ENCODE results near the gene DCP2.

The DCP2 gene

DNA sequence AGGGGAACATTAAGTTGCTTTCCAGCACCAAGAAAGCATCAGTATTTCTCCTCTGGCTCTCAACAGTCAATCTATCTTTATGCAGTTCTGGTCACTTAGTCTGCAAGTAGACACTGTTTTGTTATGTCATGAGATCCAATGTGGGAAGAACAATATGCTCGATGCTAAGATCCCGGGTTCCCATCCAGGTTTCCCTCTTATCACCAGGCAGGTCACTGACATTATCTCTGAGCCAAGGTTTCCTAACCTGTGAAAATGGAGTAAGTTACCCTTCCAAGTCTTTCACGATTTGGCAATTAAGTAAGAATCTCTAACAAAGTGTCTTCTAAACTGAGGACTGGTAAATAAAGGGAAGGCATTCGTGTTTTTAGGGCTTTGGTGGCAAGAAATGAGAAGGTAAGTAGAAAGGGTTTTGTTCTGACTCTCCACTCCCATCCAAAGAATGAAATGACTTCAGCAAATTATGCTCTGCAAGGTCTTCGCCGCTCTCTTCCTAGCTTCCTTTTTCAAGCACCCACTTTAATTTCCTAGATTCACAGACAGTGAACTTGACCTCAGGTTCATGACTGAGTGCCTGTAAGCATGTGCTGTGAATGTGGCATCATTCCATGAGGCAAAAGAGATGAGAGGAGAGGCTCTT is 86.4 kb downstream of the DCP2 start:
- no peak overlapping the region for H3K4me3 ChIP-seq (replicated peaks; ENCODE audit: low read depth, low read length)
- DNase-seq (ENCODE audit: low read depth): no peak
- TF ChIP-seq, protein P1, sequence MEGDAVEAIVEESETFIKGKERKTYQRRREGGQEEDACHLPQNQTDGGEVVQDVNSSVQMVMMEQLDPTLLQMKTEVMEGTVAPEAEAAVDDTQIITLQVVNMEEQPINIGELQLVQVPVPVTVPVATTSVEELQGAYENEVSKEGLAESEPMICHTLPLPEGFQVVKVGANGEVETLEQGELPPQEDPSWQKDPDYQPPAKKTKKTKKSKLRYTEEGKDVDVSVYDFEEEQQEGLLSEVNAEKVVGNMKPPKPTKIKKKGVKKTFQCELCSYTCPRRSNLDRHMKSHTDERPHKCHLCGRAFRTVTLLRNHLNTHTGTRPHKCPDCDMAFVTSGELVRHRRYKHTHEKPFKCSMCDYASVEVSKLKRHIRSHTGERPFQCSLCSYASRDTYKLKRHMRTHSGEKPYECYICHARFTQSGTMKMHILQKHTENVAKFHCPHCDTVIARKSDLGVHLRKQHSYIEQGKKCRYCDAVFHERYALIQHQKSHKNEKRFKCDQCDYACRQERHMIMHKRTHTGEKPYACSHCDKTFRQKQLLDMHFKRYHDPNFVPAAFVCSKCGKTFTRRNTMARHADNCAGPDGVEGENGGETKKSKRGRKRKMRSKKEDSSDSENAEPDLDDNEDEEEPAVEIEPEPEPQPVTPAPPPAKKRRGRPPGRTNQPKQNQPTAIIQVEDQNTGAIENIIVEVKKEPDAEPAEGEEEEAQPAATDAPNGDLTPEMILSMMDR (IDR thresholded peaks at IDR 0.05; ENCODE audit: low read length, missing control alignments): no peak

DNA sequence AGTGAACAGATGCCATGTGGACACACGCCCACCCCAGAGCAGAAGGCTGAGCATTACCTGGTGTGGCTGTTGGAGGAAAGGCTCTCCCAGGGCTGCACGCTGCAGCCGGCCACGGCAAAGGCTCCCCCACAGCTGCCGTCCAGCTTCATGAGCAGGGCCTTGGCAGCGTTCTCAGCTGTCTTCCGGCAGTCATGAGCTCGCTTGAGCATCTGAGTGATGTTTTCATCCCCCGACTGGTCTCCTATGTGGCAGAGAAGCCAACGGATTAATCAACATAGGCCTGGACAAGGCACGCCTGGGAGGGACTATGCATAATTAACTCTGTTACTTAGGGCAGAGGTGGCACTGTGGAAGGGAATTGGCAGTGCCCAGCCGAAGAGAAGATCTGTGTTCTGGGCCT is 87.3 kb downstream of the DCP2 start:
- no peak for DNase-seq (ENCODE audit: low read depth)

DNA sequence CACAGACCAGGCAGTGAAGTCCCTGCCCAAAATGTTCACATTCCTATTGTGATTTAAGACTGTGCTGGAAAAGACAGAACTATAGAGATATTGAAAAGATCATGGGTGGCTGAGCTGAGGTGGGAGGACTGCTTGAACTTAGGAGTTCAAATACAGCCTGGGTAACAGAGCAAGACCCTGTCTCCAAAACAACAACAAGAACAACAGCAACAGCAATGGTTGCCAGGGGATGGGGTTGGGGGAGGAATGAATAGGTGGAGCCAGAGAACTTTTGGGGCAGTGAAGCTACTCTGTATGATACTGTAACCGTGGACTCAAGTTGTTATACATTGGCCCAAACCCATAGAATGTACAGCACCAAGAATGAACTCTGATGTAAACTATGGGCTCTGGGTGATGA is 88.2 kb downstream of the DCP2 start:
- TF ChIP-seq, protein P1 (IDR thresholded peaks at IDR 0.05; ENCODE audit: low read length, missing control alignments): no peak
- DNase-seq (ENCODE audit: low read depth): no peak
- H3K4me3 ChIP-seq (replicated peaks; ENCODE audit: low read depth, low read length): no peak overlapping the region

More for the DNA sequence above, 87.3 kb downstream of the DCP2 start:
- no peak overlapping the region for H3K4me3 ChIP-seq (replicated peaks; ENCODE audit: low read depth, low read length)
- TF ChIP-seq, protein P1 (IDR thresholded peaks at IDR 0.05; ENCODE audit: low read length, missing control alignments): no peak

DNA sequence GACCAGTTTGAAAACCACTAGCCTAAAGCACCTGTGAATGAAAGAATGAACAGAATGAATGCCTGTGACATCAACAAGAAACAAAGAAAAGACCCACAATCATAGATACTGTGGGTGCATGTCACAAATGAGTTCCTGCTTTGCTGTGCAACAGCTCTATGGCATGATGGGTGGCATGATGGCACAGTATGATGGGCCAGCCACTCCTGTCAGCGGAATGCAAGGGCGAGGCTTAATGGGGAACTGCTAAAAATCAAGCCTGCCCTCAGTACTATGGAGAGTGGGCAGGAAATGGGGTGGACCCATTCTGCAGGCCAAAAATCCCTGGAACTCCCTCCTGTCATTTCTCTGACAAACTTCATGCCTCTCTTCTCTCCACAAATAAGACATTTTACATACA is 89.0 kb downstream of the DCP2 start:
- TF ChIP-seq, protein P1 (IDR thresholded peaks at IDR 0.05; ENCODE audit: low read length, missing control alignments): no peak
- no peak overlapping the region for H3K4me3 ChIP-seq (replicated peaks; ENCODE audit: low read depth, low read length)
- DNase-seq (ENCODE audit: low read depth): no peak

DNA sequence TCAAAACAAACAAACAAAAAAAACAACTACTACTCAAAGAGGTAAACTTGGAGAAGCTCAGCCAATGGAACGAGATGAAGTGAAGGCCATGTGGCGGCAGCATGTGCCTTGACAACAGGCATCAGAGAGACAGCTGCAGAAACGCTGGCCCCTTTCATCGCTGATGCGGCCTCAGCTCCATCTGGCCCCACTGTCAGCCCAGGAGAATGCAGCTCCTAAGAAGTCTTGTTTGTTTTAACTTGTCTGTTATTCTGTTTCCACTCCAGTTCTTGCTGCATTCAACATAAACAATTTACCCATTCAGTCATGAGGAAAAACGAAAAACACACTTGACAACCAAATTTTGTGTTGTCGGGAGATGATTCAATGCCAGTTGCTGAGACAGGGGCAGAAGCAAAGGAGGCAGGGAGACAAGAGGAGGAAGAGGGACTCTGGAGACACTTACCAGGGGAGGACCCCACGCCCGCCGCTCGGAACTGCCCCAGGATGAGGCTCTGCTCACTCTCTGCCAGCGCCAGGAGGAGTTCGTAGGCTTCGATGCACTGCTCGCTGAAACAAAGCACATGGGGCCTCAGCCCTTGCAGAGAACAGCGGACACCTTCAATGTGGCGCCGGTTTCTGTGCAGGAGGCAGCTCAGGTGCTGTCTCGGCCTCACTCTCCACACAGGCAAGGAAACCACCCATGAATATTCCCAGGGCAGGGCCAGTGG is 91.2 kb downstream of the DCP2 start:
- no peak for DNase-seq (ENCODE audit: low read depth)
- TF ChIP-seq, protein P1 (IDR thresholded peaks at IDR 0.05; ENCODE audit: low read length, missing control alignments): no peak
- no peak overlapping the region for H3K4me3 ChIP-seq (replicated peaks; ENCODE audit: low read depth, low read length)

DNA sequence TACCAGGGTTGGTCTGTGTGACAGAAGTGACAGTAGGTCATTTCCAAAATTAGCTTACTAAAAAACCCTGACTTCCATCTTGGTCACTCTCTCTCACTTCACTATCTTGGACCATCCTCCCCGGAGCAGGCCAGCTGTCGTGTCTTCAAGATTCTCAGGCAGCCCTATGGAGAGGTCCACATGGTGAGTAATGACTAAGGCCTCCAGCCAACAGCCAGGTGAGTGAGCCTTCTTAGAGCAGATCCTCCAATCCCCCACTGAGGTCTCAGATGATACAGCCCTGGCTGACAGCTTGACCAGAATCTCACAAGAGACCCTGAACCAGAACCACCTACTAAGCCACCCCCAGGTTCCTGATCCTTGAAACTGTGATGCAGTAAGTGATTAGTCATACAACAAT is 92.0 kb downstream of the DCP2 start:
- TF ChIP-seq, protein P1 (IDR thresholded peaks at IDR 0.05; ENCODE audit: low read length, missing control alignments): no peak
- H3K4me3 ChIP-seq (replicated peaks; ENCODE audit: low read depth, low read length): no peak overlapping the region
- DNase-seq (ENCODE audit: low read depth): no peak
